HEK293 (cell line): Measurements from ENCODE around the gene TREX2.

Experiments
- CTCF ChIA-PET: fragments of 350-600 bp; formaldehyde crosslinking; extraction: SDS; loops from one replicate; lab custom pipeline; 2021; ENCODE audit warnings: antibody characterized with exemption; lab: Yijun Ruan, JAX
- POLR2A ChIA-PET: fragments of 300-600 bp; formaldehyde crosslinking; extraction: SDS; loops from one replicate; lab custom pipeline; 2020; ENCODE audit warnings: antibody characterized with exemption, inconsistent platforms; lab: Yijun Ruan, JAX
- H3K27ac ChIP-seq: fragments of 200-500 bp; sonication (Bioruptor generic); 2 replicates; pipeline ENCODE4 v1.5.1; 2014; ENCODE audit warnings: low read depth, low read length, control low read depth, inconsistent platforms; ENCODE audit errors: extremely low read depth
- H3K36me3 ChIP-seq, 2 experiments: fragments of 200-500 bp in 1 of 2; sonication (Bioruptor generic) in 1 of 2; 1 replicate in 1 of 2; 2 replicates in 1 of 2; pipeline ENCODE4 v1.5.1; 2014 to 2017; ENCODE audit warnings: inconsistent platforms in 2 of 2, low read length in 2 of 2; ENCODE audit not compliant: control insufficient read depth in 2 of 2, insufficient read depth in 1 of 2
- H3K4me1 ChIP-seq: fragments of 200-500 bp; sonication (Bioruptor generic); 2 replicates; pipeline ENCODE4 v1.5.1; 2014; ENCODE audit warnings: mild to moderate bottlenecking, low read length, inconsistent platforms; ENCODE audit not compliant: control insufficient read depth, insufficient read depth
- H3K4me3 ChIP-seq: 2 replicates; pipeline ENCODE4 v1.5.1; 2011; ENCODE audit warnings: low read depth, mild to moderate bottlenecking, control low read depth, low read length, moderate library complexity
- H3K9me3 ChIP-seq: fragments of 200-500 bp; sonication (Bioruptor generic); 2 replicates; pipeline ENCODE4 v1.5.1; 2014; ENCODE audit warnings: low read depth, low read length, inconsistent platforms; ENCODE audit not compliant: control insufficient read depth, insufficient read depth
- CTCF ChIP-seq: fragments of 450-650 bp; formaldehyde crosslinking; IDR thresholded peaks from 2 replicates; pipeline ENCODE4 v1.5.1; 2016; ENCODE audit warnings: missing biosample characterization, missing genetic modification characterization
- KLF17 ChIP-seq: fragments of 450-650 bp; formaldehyde crosslinking; IDR thresholded peaks from 2 replicates; pipeline ENCODE4 v1.5.1; 2016; ENCODE audit warnings: missing biosample characterization, missing genetic modification characterization
- PRDM4 ChIP-seq: fragments of 450-650 bp; formaldehyde crosslinking; IDR thresholded peaks from 2 replicates; pipeline ENCODE4 v1.5.1; 2017; ENCODE audit warnings: missing biosample characterization, missing genetic modification characterization
- SCRT2 ChIP-seq: fragments of 450-650 bp; formaldehyde crosslinking; IDR thresholded peaks from 2 replicates; pipeline ENCODE4 v1.5.1; 2016; ENCODE audit warnings: missing biosample characterization, missing genetic modification characterization
- YY1 ChIP-seq: fragments of 450-650 bp; formaldehyde crosslinking; IDR thresholded peaks from 2 replicates; pipeline ENCODE4 v1.5.1; 2018; ENCODE audit warnings: missing biosample characterization, missing genetic modification characterization
- ZBTB11 ChIP-seq: fragments of 450-650 bp; formaldehyde crosslinking; conservative IDR thresholded peaks from 2 replicates; pipeline ENCODE4 v1.5.1; 2016; ENCODE audit warnings: low read depth, missing biosample characterization, missing genetic modification characterization
- ZBTB6 ChIP-seq: fragments of 450-650 bp; formaldehyde crosslinking; IDR thresholded peaks from 2 replicates; pipeline ENCODE4 v1.5.1; 2017; ENCODE audit warnings: missing biosample characterization, missing genetic modification characterization
- ZIC2 ChIP-seq: fragments of 450-650 bp; formaldehyde crosslinking; IDR thresholded peaks from 2 replicates; pipeline ENCODE4 v1.5.1; 2016; ENCODE audit warnings: missing biosample characterization, missing genetic modification characterization
- ZNF19 ChIP-seq: fragments of 450-650 bp; formaldehyde crosslinking; IDR thresholded peaks from 2 replicates; pipeline ENCODE4; 2016; ENCODE audit warnings: missing biosample characterization, missing genetic modification characterization, low read depth
- ZNF2 ChIP-seq: fragments of 450-650 bp; formaldehyde crosslinking; IDR thresholded peaks from 2 replicates; pipeline ENCODE4 v1.5.1; 2016; ENCODE audit warnings: missing biosample characterization, missing genetic modification characterization
- ZNF214 ChIP-seq: fragments of 450-650 bp; formaldehyde crosslinking; IDR thresholded peaks from 2 replicates; pipeline ENCODE4 v1.5.1; 2017; ENCODE audit warnings: missing biosample characterization, mild to moderate bottlenecking, missing genetic modification characterization, borderline replicate concordance
- ZNF423 ChIP-seq: fragments of 450-650 bp; formaldehyde crosslinking; IDR thresholded peaks from 2 replicates; pipeline ENCODE4 v1.5.1; 2016; ENCODE audit warnings: missing biosample characterization, missing genetic modification characterization
- ZNF585B ChIP-seq: fragments of 450-650 bp; formaldehyde crosslinking; IDR thresholded peaks from 2 replicates; pipeline ENCODE4 v1.5.1; 2016; ENCODE audit warnings: missing biosample characterization, missing genetic modification characterization
- ZNF654 ChIP-seq: fragments of 450-650 bp; formaldehyde crosslinking; IDR thresholded peaks from 2 replicates; pipeline ENCODE4 v1.5.1; 2016; ENCODE audit warnings: low read depth, missing biosample characterization, missing genetic modification characterization
- TF ChIP-seq, protein P1 (sequence below): fragments of 450-650 bp; formaldehyde crosslinking; IDR thresholded peaks from 2 replicates; pipeline ENCODE4 v1.5.1; 2016; ENCODE audit warnings: missing biosample characterization, missing genetic modification characterization
- TF ChIP-seq, protein P2 (sequence below): fragments of 450-650 bp; formaldehyde crosslinking; IDR thresholded peaks from 2 replicates; pipeline ENCODE4 v1.5.1; 2016; ENCODE audit warnings: missing biosample characterization, missing genetic modification characterization
- TF ChIP-seq, protein P3 (sequence below): IDR thresholded peaks from 2 replicates; pipeline ENCODE4 v1.6.1; 2011; ENCODE audit warnings: mild to moderate bottlenecking, low read depth, low read length, borderline replicate concordance

The TREX2 gene

GRCh38 chrX:153401133-153401764 lies 44.6 kb downstream of the TREX2 start, which contains the start of gene PNMA6E (continued):
- no peak for TF ChIP-seq ZBTB11 (tag by site-specific recombination)
- TF ChIP-seq ZBTB6 (tag by site-specific recombination) = no peak
- no peak for TF ChIP-seq ZNF214 (tag by site-specific recombination)
- TF ChIP-seq ZNF585B = no peak

GRCh38 chrX:153400146-153401132 lies 45.4 kb downstream of the TREX2 start:
- ChIA-PET POLR2A (no interaction called here), CTCF (interaction anchor here (0.7 to 1.1 kb wide), 2 partner anchors 41 to 1451 kb away, joined by 3 to 4 read pairs; no protein-coding TSS in a partner anchor)
- Histone ChIP-seq H3K36me3 (no peaks in the 10 kb centered on the region), H3K9me3 (no peaks in the 10 kb centered on the region), H3K4me1 (no peaks in the 10 kb centered on the region), H3K4me3 (no peak overlapping the region), H3K27ac (no peak overlapping the region)
- 0 out of 2 replicates have a peak, but pooled peaks have one; percentile 29 for TF ChIP-seq YY1 (tag by site-specific recombination)
- TF ChIP-seq, protein P1, sequence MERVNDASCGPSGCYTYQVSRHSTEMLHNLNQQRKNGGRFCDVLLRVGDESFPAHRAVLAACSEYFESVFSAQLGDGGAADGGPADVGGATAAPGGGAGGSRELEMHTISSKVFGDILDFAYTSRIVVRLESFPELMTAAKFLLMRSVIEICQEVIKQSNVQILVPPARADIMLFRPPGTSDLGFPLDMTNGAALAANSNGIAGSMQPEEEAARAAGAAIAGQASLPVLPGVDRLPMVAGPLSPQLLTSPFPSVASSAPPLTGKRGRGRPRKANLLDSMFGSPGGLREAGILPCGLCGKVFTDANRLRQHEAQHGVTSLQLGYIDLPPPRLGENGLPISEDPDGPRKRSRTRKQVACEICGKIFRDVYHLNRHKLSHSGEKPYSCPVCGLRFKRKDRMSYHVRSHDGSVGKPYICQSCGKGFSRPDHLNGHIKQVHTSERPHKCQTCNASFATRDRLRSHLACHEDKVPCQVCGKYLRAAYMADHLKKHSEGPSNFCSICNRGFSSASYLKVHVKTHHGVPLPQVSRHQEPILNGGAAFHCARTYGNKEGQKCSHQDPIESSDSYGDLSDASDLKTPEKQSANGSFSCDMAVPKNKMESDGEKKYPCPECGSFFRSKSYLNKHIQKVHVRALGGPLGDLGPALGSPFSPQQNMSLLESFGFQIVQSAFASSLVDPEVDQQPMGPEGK (tag by site-specific recombination) = peak; percentile 36; the same call in 1 of the 2 replicates
- peak; percentile 82 for TF ChIP-seq SCRT2 (tag by site-specific recombination)
- TF ChIP-seq KLF17 (tag by site-specific recombination) = 0 out of 2 replicates have a peak, but pooled peaks have one; percentile 23
- TF ChIP-seq ZNF654 (tag by site-specific recombination) = peak; percentile 21; the same call in 1 of the 2 replicates
- TF ChIP-seq ZNF2 = 0 out of 2 replicates have a peak, but pooled peaks have one; percentile 35
- peak; percentile 46 for TF ChIP-seq ZIC2 (tag by site-specific recombination)
- TF ChIP-seq CTCF (tag by site-specific recombination) = peak; percentile 82
- TF ChIP-seq, protein P2, sequence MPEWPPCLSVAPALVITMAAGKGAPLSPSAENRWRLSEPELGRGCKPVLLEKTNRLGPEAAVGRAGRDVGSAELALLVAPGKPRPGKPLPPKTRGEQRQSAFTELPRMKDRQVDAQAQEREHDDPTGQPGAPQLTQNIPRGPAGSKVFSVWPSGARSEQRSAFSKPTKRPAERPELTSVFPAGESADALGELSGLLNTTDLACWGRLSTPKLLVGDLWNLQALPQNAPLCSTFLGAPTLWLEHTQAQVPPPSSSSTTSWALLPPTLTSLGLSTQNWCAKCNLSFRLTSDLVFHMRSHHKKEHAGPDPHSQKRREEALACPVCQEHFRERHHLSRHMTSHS = no peak
- no peak for TF ChIP-seq PRDM4 (tag by site-specific recombination)
- TF ChIP-seq, protein P3, sequence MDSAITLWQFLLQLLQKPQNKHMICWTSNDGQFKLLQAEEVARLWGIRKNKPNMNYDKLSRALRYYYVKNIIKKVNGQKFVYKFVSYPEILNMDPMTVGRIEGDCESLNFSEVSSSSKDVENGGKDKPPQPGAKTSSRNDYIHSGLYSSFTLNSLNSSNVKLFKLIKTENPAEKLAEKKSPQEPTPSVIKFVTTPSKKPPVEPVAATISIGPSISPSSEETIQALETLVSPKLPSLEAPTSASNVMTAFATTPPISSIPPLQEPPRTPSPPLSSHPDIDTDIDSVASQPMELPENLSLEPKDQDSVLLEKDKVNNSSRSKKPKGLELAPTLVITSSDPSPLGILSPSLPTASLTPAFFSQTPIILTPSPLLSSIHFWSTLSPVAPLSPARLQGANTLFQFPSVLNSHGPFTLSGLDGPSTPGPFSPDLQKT = no peak
- TF ChIP-seq ZNF19 (tag by site-specific recombination) = no peak
- 0 out of 2 replicates have a peak, but pooled peaks have one; percentile 32 for TF ChIP-seq ZNF423 (tag by site-specific recombination)
